Measurements from ENCODE around the gene PLCG2.

DNA sequence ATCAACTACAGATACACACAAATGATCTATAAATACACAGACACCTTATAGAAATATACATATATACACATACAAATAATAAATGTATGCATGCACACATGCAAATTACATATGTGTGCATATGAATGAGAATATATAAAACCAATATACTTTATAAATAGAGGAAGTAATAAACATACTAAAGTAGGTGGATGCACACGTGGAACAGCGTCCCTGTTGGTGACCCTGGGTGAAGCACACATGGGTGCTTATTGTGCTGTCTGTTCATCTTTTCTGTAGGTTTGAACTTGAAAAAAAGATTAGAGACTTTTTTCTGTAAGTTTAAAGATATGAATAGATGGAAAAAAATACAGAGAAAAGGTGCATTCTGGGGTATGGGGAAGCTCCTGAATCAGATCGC lies 120.9 kb downstream of the PLCG2 start:
- TF ChIP-seq, protein P1, sequence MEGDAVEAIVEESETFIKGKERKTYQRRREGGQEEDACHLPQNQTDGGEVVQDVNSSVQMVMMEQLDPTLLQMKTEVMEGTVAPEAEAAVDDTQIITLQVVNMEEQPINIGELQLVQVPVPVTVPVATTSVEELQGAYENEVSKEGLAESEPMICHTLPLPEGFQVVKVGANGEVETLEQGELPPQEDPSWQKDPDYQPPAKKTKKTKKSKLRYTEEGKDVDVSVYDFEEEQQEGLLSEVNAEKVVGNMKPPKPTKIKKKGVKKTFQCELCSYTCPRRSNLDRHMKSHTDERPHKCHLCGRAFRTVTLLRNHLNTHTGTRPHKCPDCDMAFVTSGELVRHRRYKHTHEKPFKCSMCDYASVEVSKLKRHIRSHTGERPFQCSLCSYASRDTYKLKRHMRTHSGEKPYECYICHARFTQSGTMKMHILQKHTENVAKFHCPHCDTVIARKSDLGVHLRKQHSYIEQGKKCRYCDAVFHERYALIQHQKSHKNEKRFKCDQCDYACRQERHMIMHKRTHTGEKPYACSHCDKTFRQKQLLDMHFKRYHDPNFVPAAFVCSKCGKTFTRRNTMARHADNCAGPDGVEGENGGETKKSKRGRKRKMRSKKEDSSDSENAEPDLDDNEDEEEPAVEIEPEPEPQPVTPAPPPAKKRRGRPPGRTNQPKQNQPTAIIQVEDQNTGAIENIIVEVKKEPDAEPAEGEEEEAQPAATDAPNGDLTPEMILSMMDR (conservative IDR thresholded peaks at IDR 0.05; ENCODE audit: low read length) = no peak
- no peak for TF ChIP-seq EZH2phosphoT487 (IDR thresholded peaks at IDR 0.05; ENCODE audit: borderline replicate concordance, low read depth, low read length)

Data from OCI-LY7 (cell line).